Fibroblast of lung (primary cell): Measurements from ENCODE around the gene COQ6. TPM values are rescaled to one million over a fixed set of nuclear protein-coding genes. Genes with fewer than 3 reads are reported as not detected.
"Not testable (repeated sequence)": the region's sequence is repeated elsewhere in the genome, so short reads cannot be mapped to it uniquely, and the experiment has no call there.

Experiments used
- DNase-seq, 2 donors: peaks; one replicate each; pipeline versions ENCODE4 v3.0.0 to v3.0.0-alpha.2; 2010; ENCODE audit warnings: low read depth in 2 of 2
- H2AFZ ChIP-seq: 2 replicates; pipeline ENCODE4 v1.5.1; 2012; ENCODE audit warnings: low read length, control low read depth, inconsistent platforms
- H3K27ac ChIP-seq: 2 replicates; pipeline ENCODE4 v1.5.1; 2011; ENCODE audit warnings: low read length, control low read depth; ENCODE audit not compliant: insufficient read depth
- H3K27me3 ChIP-seq: 2 replicates; pipeline ENCODE4 v1.5.1; 2011; ENCODE audit warnings: mild to moderate bottlenecking, low read length; ENCODE audit not compliant: control insufficient read depth, insufficient read depth
- H3K36me3 ChIP-seq: 2 replicates; pipeline ENCODE4 v1.5.1; 2011; ENCODE audit warnings: low read length; ENCODE audit not compliant: control insufficient read depth, insufficient read depth
- H3K4me1 ChIP-seq: 2 replicates; pipeline ENCODE4 v1.5.1; 2011; ENCODE audit warnings: low read length; ENCODE audit not compliant: control insufficient read depth, insufficient read depth; ENCODE audit errors: extremely low read depth
- H3K4me2 ChIP-seq: 2 replicates; pipeline ENCODE4 v1.5.1; 2011; ENCODE audit warnings: low read length, control low read depth; ENCODE audit not compliant: insufficient read depth; ENCODE audit errors: extremely low read depth
- H3K4me3 ChIP-seq, 4 experiments: fragments of 200-600 bp in 1 of 4; sonication (generic) in 1 of 4; replicated peaks in 1 of 4; 2 replicates each; pipeline ENCODE4 v1.5.1; 2011 to 2016; ENCODE audit warnings: low read length in 4 of 4, low read depth in 3 of 4, mild to moderate bottlenecking in 3 of 4, control low read depth in 2 of 4, inconsistent platforms in 1 of 4, mixed read lengths in 1 of 4; ENCODE audit not compliant: insufficient read depth in 1 of 4; ENCODE audit errors: control extremely low read depth in 1 of 4
- H3K79me2 ChIP-seq: 2 replicates; pipeline ENCODE4 v1.5.1; 2012; ENCODE audit warnings: mild to moderate bottlenecking, low read length, inconsistent platforms; ENCODE audit not compliant: control insufficient read depth, insufficient read depth
- H3K9ac ChIP-seq: 2 replicates; pipeline ENCODE4 v1.5.1; 2011; ENCODE audit warnings: mild to moderate bottlenecking, low read length, control low read depth; ENCODE audit not compliant: insufficient read depth
- H3K9me3 ChIP-seq: 2 replicates; pipeline ENCODE4 v1.5.1; 2012; ENCODE audit warnings: low read depth, low read length; ENCODE audit not compliant: control insufficient read depth, insufficient read depth
- H4K20me1 ChIP-seq: 2 replicates; pipeline ENCODE4 v1.5.1; 2011; ENCODE audit warnings: low read length; ENCODE audit not compliant: control insufficient read depth, insufficient read depth; ENCODE audit errors: extremely low read depth
- EZH2 ChIP-seq: IDR thresholded peaks from 2 replicates; pipeline ENCODE4 v1.5.1; 2012; ENCODE audit warnings: low read length, control low read depth, mild to moderate bottlenecking; ENCODE audit errors: missing control alignments
- polyA plus RNA-seq, 2 donors: library from polyadenylated mRNA; depleted of rRNA in 1 of 2; stranded (reverse) in 1 of 2; unstranded in 1 of 2; fragments of >200 nt; gene quantifications; 2 replicates each; pipeline ENCODE4 v1.2.1, GENCODE V29; 2011 to 2012; ENCODE audit warnings: missing spikeins in 1 of 2
- total RNA-seq: library from RNA; depleted of rRNA; stranded (reverse); fragments of >200 nt; gene quantifications from 2 replicates; pipeline ENCODE4 v1.2.1, GENCODE V29; 2014
- TF ChIP-seq, protein P1 (sequence below), 2 donors: IDR thresholded peaks in 1 of 2; conservative IDR thresholded peaks in 1 of 2; 1 replicate in 1 of 2; 2 replicates in 1 of 2; pipeline ENCODE4 v1.5.1; 2011 to 2012; ENCODE audit warnings: low read length in 2 of 2, control low read depth in 1 of 2, inconsistent platforms in 1 of 2, low read depth in 1 of 2, mild to moderate bottlenecking in 1 of 2

COQ6 gene
- total and polyA plus RNA-seq, 2 donors (not counting 1 experiment from before 2014, with no cell fraction given): 18.0 to 20.8 TPM

DNA sequence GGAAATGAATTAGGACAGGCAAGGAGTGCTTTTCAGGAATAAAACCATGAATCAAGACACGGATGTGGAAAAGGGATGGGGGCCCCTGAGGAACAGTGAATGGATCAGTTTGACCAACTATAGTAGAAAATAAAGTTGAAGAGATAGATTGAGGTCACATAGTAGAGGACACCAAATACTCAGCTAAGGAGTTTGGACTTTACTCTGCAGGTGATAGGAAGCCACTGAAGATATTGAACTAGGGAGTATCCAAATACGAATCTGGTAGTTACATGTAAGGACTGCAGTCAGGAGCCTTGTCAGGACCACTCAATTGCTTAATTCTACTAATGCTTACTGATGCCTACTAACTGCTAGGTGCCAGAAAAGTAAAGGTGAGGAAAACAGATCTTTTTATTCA lies 48.6 kb downstream of the COQ6 start:
- no peak for DNase-seq
- no peak overlapping the region for H3K27ac ChIP-seq
- no peaks in the 10 kb centered on the region for H3K4me1 ChIP-seq
- no peaks in the 10 kb centered on the region for H4K20me1 ChIP-seq
- H2AFZ ChIP-seq: no peak overlapping the region
- no peaks in the 10 kb centered on the region for H3K79me2 ChIP-seq
- no peak overlapping the region for H3K4me2 ChIP-seq
- no peaks in the 10 kb centered on the region for H3K27me3 ChIP-seq
- H3K4me3 ChIP-seq: no peak overlapping the region
- no peaks in the 10 kb centered on the region for H3K36me3 ChIP-seq
- TF ChIP-seq, protein P1, sequence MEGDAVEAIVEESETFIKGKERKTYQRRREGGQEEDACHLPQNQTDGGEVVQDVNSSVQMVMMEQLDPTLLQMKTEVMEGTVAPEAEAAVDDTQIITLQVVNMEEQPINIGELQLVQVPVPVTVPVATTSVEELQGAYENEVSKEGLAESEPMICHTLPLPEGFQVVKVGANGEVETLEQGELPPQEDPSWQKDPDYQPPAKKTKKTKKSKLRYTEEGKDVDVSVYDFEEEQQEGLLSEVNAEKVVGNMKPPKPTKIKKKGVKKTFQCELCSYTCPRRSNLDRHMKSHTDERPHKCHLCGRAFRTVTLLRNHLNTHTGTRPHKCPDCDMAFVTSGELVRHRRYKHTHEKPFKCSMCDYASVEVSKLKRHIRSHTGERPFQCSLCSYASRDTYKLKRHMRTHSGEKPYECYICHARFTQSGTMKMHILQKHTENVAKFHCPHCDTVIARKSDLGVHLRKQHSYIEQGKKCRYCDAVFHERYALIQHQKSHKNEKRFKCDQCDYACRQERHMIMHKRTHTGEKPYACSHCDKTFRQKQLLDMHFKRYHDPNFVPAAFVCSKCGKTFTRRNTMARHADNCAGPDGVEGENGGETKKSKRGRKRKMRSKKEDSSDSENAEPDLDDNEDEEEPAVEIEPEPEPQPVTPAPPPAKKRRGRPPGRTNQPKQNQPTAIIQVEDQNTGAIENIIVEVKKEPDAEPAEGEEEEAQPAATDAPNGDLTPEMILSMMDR (conservative IDR thresholded peaks at IDR 0.05 in 1 of 2, IDR thresholded peaks at IDR 0.05 in 1 of 2; ENCODE audit: low read depth in 1 of 2, low read length in 2 of 2): no peak
- TF ChIP-seq EZH2: no peak
- no peaks in the 10 kb centered on the region for H3K9me3 ChIP-seq
- no peak overlapping the region for H3K9ac ChIP-seq

DNA sequence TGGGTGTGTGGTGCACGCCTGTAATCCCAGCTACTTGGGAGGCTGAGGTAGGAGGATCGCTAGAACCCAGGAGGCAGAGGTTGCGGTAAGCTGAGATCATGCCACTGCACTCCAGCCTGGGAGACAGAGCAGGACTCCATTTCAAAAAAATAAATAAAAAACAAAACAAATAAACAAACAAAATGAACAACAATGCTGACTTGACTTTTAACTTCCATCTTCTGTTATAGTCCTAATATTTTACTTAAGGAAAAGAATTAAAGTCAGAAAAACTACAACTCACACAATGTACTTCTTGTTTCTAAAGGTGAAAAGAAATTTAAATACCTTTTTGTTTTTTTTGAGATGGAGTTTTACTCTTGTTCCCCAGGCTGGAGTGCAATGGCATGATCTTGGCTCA lies 55.6 kb downstream of the COQ6 start:
- not testable (repeated sequence) for H3K79me2 ChIP-seq, H4K20me1 ChIP-seq, H3K27me3 ChIP-seq, DNase-seq, H2AFZ ChIP-seq, H3K4me3 ChIP-seq, H3K4me1 ChIP-seq, H3K27ac ChIP-seq, H3K4me2 ChIP-seq, H3K36me3 ChIP-seq, H3K9me3 ChIP-seq, H3K9ac ChIP-seq

DNA sequence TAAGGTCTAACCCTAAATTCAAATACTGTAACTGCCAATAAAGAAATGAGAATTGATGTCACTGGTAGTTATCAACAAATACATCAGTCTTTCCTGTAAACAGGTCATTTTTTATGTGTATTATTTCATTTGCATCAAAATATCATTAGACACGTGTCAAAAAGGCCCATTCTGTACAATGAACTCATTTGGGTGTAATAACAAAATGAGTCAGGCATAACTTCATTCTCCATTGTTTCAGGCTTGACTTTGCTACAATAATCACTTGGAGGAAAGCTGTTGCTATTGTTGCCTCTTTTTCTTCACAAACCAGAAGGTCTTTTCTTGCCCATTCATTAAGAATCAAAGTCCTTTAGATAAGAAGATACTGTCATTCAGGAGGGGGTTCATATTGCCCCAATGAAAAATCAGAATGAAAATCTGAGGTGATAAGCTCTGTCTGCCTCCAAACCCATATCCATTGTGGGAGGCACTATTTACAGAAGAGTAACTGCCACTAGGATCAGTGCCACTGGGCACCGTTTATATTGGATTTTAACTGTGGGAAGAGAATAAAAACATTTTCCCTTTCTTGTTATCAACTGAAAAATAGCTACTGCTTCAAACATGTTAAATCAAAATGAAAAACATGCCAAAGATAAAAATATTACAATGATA lies 58.9 kb downstream of the COQ6 start:
- no peak overlapping the region for H2AFZ ChIP-seq
- H4K20me1 ChIP-seq: no peaks in the 10 kb centered on the region
- H3K9ac ChIP-seq: no peak overlapping the region
- no peak for DNase-seq
- H3K9me3 ChIP-seq: no peaks in the 10 kb centered on the region
- no peaks in the 10 kb centered on the region for H3K4me1 ChIP-seq
- H3K27ac ChIP-seq: no peak overlapping the region
- no peak overlapping the region for H3K4me2 ChIP-seq
- no peak overlapping the region for H3K4me3 ChIP-seq
- no peaks in the 10 kb centered on the region for H3K36me3 ChIP-seq
- TF ChIP-seq, protein P1 (conservative IDR thresholded peaks at IDR 0.05 in 1 of 2, IDR thresholded peaks at IDR 0.05 in 1 of 2; ENCODE audit: low read depth in 1 of 2, low read length in 2 of 2): no peak
- TF ChIP-seq EZH2: no peak
- H3K27me3 ChIP-seq: no peaks in the 10 kb centered on the region
- no peaks in the 10 kb centered on the region for H3K79me2 ChIP-seq

Other genes with a start within 250 kb of the COQ6 start
- gene PNMA1, start 235.9 kb upstream of the COQ6 start, total RNA-seq: 11.6 and 19.5 TPM in 2 replicates
- gene PNMA1, start 235.9 kb upstream of the COQ6 start, polyA plus RNA-seq: 44.5 and 46.8 TPM in 2 replicates
- 7.2 and 7.9 TPM in 2 replicates for gene PTGR2, start 98.5 kb upstream of the COQ6 start, total RNA-seq
- 5.6 and 5.7 TPM in 2 replicates for gene PTGR2, start 98.5 kb upstream of the COQ6 start, polyA plus RNA-seq
- gene ZNF410, start 63.4 kb upstream of the COQ6 start, total RNA-seq: 71.4 and 80.4 TPM in 2 replicates
- gene ZNF410, start 63.4 kb upstream of the COQ6 start, polyA plus RNA-seq: 45.7 and 46.5 TPM in 2 replicates
- gene FAM161B, start 208 bp upstream of the COQ6 start, total RNA-seq: 4.1 and 5.3 TPM in 2 replicates
- gene FAM161B, start 208 bp upstream of the COQ6 start, polyA plus RNA-seq: 2.8 and 3.7 TPM in 2 replicates
- gene ENTPD5, start 69.0 kb downstream of the COQ6 start, total RNA-seq: 6.7 and 9.6 TPM in 2 replicates
- gene ENTPD5, start 69.0 kb downstream of the COQ6 start, polyA plus RNA-seq: 11.5 and 13.7 TPM in 2 replicates
- gene BBOF1, start 69.0 kb downstream of the COQ6 start, total RNA-seq: 3.8 and 4.4 TPM in 2 replicates
- 3.0 and 7.8 TPM in 2 replicates for gene BBOF1, start 69.0 kb downstream of the COQ6 start, polyA plus RNA-seq
- 19.5 and 38.6 TPM in 2 replicates for gene ALDH6A1, start 134.2 kb downstream of the COQ6 start, total RNA-seq
- gene ALDH6A1, start 134.2 kb downstream of the COQ6 start, polyA plus RNA-seq: 16.2 and 21.7 TPM in 2 replicates
- 8.2 and 11.9 TPM in 2 replicates for gene LIN52, start 134.7 kb downstream of the COQ6 start, total RNA-seq
- 7.5 and 9.5 TPM in 2 replicates for gene LIN52, start 134.7 kb downstream of the COQ6 start, polyA plus RNA-seq